MCF 10A (cell line): ENCODE results near the gene DDX51. TPM values are rescaled to one million over a fixed set of nuclear protein-coding genes. Genes with fewer than 3 reads are reported as not detected.

Experiments used
- BruUV-seq: library from RNA; stranded (reverse); fragments of 400-500 nt; replicated peaks from 2 replicates; lab custom pipeline; 2021; lab: Mats Ljungman, UMichigan
- CTCF ChIA-PET: fragments of 300-600 bp; sonication (Branson Sonifier 250); formaldehyde crosslinking; extraction: SDS; loops from one replicate; lab custom pipeline; 2021; ENCODE audit warnings: antibody characterized with exemption, inconsistent platforms; lab: Yijun Ruan, JAX
- POLR2A ChIA-PET: fragments of 300-600, 350-650 bp; sonication (Branson Sonifier 250); formaldehyde crosslinking; extraction: SDS; loops from one replicate; lab custom pipeline; 2020; ENCODE audit warnings: antibody characterized with exemption, inconsistent platforms; lab: Yijun Ruan, JAX
- DNase-seq: peaks from one replicate; pipeline ENCODE4 v3.0.0-alpha.2; 2018; ENCODE audit not compliant: unreplicated experiment
- H3K27ac Mint-ChIP-seq: one replicate; pipeline ENCODE4 v1.8.0; 2022; ENCODE audit warnings: mild to moderate bottlenecking, low read depth, mixed read lengths; ENCODE audit not compliant: unreplicated experiment
- H3K27me3 Mint-ChIP-seq: one replicate; pipeline ENCODE4 v1.8.0; 2022; ENCODE audit warnings: mixed read lengths; ENCODE audit not compliant: insufficient read depth, unreplicated experiment
- H3K36me3 Mint-ChIP-seq: one replicate; pipeline ENCODE4 v1.8.0; 2022; ENCODE audit warnings: mild to moderate bottlenecking, moderate library complexity, mixed read lengths; ENCODE audit not compliant: insufficient read depth, unreplicated experiment
- H3K4me1 Mint-ChIP-seq: one replicate; pipeline ENCODE4 v1.8.0; 2022; ENCODE audit warnings: mixed read lengths; ENCODE audit not compliant: insufficient read depth, unreplicated experiment
- H3K4me3 Mint-ChIP-seq: one replicate; pipeline ENCODE4 v1.8.0; 2022; ENCODE audit warnings: mild to moderate bottlenecking, moderate library complexity, mixed read lengths; ENCODE audit not compliant: unreplicated experiment
- H3K9me3 Mint-ChIP-seq: one replicate; pipeline ENCODE4 v1.8.0; 2022; ENCODE audit warnings: mixed read lengths; ENCODE audit not compliant: unreplicated experiment
- CTCF ChIP-seq: fragments of 200-600 bp; IDR thresholded peaks from one replicate; pipeline ENCODE4 v1.8.0; 2022; ENCODE audit warnings: antibody characterized with exemption, mild to moderate bottlenecking; ENCODE audit not compliant: unreplicated experiment
- intact Hi-C: fragments of 100-400 bp; cut with micrococcal nuclease; formaldehyde crosslinking; loops from 2 replicates; pipeline ENCODE4 v1.14.1; 2022
- total RNA-seq: library from RNA; stranded (reverse); gene quantifications from 2 replicates; pipeline ENCODE4 v1.2.3, GENCODE V29; 2022

Gene DDX51
- total RNA-seq, 1 experiment from 2014 or later: 24.0 TPM

- no peak for DNase-seq
- no peak overlapping the region for H3K4me3 Mint-ChIP-seq
- BruUV-seq: no TSS peak
- no peaks in the 10 kb centered on the region for H3K9me3 Mint-ChIP-seq
- POLR2A ChIA-PET: no interaction called here
- H3K27ac Mint-ChIP-seq: no peak overlapping the region
- peaks cover 31% of the 10 kb centered on the region for H3K36me3 Mint-ChIP-seq
- no peaks in the 10 kb centered on the region for H3K27me3 Mint-ChIP-seq
- TF ChIP-seq CTCF: no peak
- no peaks in the 10 kb centered on the region for H3K4me1 Mint-ChIP-seq
- CTCF ChIA-PET: interaction anchor here (0.9 kb wide), 1 partner anchor 36 kb away, joined by 4 read pairs; no protein-coding TSS in a partner anchor
- intact Hi-C loops: no loop called here
Observed at GRCh38 chr12:132118876-132119275, 25.2 kb downstream of the DDX51 start.

DNA sequence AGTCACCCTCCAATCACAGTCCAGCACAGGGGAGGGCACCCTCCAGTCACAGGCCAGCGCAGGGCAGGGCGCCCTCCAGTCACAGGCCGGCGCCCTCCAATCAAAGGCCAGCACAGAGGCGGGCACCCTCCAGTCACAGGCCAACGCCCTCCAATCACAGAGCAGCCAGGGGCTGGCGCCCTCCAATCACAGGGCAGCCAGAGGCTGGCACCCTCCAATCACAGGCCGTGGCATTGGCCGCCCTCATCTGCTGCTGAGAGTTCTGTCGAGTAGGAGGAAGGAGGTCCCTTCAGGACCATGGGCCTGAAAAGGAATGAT is 26.6 kb downstream of the DDX51 start:
- intact Hi-C loops: no loop called here
- no peak for DNase-seq

DNA sequence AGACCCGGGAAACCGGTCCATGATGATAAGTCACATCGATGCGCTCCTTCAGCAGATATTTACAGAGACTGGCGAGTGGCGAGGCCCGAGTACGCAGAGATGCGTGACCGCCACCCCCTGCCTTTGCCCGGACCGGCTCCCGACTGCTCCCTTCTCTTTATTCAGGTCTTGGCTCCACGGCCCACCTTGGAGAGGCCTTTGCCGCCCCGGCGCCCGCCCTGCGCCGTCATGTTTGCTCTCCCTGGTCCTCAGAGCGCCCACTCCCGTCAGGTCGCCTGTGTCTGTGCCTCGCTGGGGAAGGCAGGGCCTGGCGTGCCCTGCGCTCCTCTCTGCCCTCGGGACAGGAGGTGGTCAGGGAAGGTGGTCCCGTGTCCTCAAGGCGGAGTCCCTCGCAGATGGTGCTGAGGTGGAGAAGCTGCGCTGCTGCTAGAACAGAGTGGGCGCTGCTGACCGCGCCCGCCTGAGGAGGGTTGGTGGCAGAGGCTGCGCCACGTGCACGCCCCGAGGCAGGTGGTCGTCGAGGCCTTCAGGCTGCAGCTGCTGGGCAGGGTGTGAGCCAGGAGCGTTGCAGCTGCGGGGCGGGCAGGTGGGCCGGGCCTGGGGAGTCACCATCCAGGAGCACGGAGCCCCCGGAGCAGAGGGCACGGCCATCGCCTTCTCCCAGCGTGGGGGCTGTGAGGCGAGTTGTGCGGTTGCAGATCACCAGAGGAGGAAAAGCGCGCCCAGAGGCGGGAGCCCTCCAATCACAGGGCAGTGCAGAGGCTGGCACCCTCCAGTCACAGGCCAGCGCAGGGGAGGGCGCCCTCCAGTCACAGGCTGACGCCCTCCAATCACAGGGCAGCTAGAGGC is 27.2 kb downstream of the DDX51 start:
- no peaks in the 10 kb centered on the region for H3K4me1 Mint-ChIP-seq
- TF ChIP-seq CTCF: no peak
- intact Hi-C loops: no loop called here
- no peaks in the 10 kb centered on the region for H3K27me3 Mint-ChIP-seq
- BruUV-seq: no TSS peak
- H3K4me3 Mint-ChIP-seq: no peak overlapping the region
- no peaks in the 10 kb centered on the region for H3K9me3 Mint-ChIP-seq
- peaks cover 30% of the 10 kb centered on the region for H3K36me3 Mint-ChIP-seq
- H3K27ac Mint-ChIP-seq: no peak overlapping the region
- no peak for DNase-seq
- POLR2A ChIA-PET: no interaction called here
- CTCF ChIA-PET: no interaction called here

More for the DNA sequence above, 26.6 kb downstream of the DDX51 start:
- Mint-ChIP-seq H3K27me3 (no peaks in the 10 kb centered on the region), H3K36me3 (peaks cover 30% of the 10 kb centered on the region), H3K27ac (no peak overlapping the region), H3K4me1 (no peaks in the 10 kb centered on the region), H3K4me3 (no peak overlapping the region), H3K9me3 (no peaks in the 10 kb centered on the region)
- ChIA-PET CTCF (interaction anchor here (0.7 kb wide), 1 partner anchor 297 kb away, joined by 3 read pairs; no protein-coding TSS in a partner anchor), POLR2A (no interaction called here)
- BruUV-seq: no TSS peak
- no peak for TF ChIP-seq CTCF

- Mint-ChIP-seq H3K27ac (no peak overlapping the region), H3K9me3 (no peaks in the 10 kb centered on the region), H3K4me3 (no peak overlapping the region), H3K27me3 (no peaks in the 10 kb centered on the region), H3K36me3 (peaks cover 31% of the 10 kb centered on the region), H3K4me1 (no peaks in the 10 kb centered on the region)
- no peak for DNase-seq
- TF ChIP-seq CTCF: no peak
- BruUV-seq: no TSS peak
- CTCF ChIA-PET: interaction anchor here (0.7 kb wide), 1 partner anchor 145 kb away, joined by 3 read pairs; no protein-coding TSS in a partner anchor
- POLR2A ChIA-PET: no interaction called here
- intact Hi-C loops: no loop called here
Observed at GRCh38 chr12:132115500-132115899, 28.6 kb downstream of the DDX51 start.
